GM21723 (cell line): ENCODE results near the gene LMX1A.

Source experiments
- ATAC-seq: cut with Tn5 transposase; IDR thresholded peaks from one replicate; pipeline ENCODE4 v1.9.1; 2021; ENCODE audit warnings: mild to moderate bottlenecking, moderate library complexity; ENCODE audit not compliant: unreplicated experiment

The LMX1A gene

GRCh38 chr1:165367375-165367993 is 11.0 kb upstream of the LMX1A start:
- ATAC-seq: peak; percentile 80

DNA sequence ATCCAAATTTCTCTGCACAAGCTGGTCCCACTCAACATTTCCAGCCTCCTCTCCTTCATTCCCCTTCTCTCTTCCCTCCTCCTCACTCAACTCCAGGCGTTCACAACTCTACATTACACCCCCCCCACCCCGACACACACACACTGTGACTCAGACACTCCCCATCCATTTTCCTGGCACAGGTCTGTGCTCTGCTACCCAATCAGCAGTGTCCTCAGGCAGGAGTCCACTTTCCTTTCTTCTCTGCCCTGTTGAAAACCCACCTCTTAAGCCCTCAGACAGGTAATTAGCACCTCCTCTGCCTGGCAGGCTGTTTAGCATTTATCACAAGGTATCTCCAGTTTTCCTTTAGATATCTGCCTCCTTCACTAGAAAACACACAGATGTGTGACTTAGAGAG is 8.8 kb upstream of the LMX1A start:
- no peak for ATAC-seq

- ATAC-seq: no peak
These were observed 8.1 kb upstream of the LMX1A start for GRCh38 chr1:165364568-165365133.

DNA sequence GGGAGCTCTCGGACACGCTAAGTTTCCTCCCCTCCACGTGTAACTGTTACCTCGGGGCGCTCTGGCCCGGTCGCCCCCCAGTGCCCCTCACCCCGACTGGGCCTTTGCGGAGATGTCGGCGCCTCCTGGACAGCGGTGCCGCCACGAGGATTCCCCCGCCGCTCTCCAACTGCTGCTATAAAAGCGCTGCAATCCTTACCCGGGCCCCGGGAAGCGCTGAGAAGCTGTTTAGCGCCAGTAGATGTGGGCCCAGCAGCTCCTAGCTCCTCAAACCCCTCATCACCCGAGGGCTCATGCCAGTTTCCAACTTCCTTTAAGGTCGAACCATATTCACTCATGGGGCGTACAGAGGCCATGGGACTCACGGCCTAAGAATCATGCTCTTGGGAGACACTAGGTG is 361 bp upstream of the LMX1A start:
- no peak for ATAC-seq

GRCh38 chr1:165355139-165355976 is 1.2 kb downstream of the LMX1A start:
- ATAC-seq: no peak

GRCh38 chr1:165354739-165355138 is 1.8 kb downstream of the LMX1A start:
- no peak for ATAC-seq

GRCh38 chr1:165353731-165354671 is 2.5 kb downstream of the LMX1A start:
- ATAC-seq: no peak

DNA sequence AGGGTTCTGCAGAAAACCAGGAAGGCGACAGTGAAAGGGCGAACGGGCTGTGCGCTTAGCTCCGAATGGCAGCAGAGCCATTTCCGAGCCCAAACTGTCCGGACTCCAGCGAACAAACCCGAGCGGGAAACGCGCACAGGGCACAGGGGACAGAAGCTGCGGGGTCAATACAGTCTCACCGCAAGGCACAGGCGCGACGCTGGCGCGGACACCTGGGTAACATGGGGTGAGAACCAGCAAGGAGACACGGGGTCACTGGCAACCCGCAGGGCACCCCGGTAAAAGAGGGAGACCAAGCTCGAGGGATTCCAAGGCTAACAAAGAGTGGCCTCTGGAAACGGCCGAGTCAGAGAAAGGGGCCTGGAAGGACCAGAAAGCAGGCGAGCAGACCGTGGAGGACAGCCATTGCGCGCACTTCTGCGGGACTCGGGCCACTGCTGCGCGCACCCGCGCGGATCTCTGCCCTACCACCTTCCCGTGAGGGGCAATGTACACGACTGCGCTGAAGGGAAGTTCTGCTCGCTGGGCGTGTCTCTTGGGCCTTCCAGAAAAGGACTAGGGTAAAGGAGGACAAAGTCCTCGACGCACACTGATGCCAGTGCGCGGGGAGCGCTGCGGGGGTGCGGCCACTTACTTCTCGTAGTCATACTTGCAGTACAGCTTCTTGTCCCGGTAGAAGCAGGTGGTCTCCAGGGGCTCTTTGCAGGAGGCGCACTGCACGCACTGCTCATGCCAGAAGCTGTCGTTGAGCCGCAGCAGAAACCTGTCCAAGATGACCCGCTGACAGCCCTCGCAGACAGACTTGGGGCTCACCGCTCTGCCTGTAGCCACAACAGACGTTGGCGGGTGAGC is 3.8 kb downstream of the LMX1A start:
- no peak for ATAC-seq

GRCh38 chr1:165351863-165352441 is 4.6 kb downstream of the LMX1A start:
- ATAC-seq: no peak

GRCh38 chr1:165350840-165351239 is 5.7 kb downstream of the LMX1A start:
- no peak for ATAC-seq

- no peak for ATAC-seq
These were observed 11.0 kb downstream of the LMX1A start for GRCh38 chr1:165345502-165345901.

- no peak for ATAC-seq
These were observed 11.8 kb downstream of the LMX1A start for GRCh38 chr1:165344736-165345135.

- no peak for ATAC-seq
These were observed 12.3 kb downstream of the LMX1A start for GRCh38 chr1:165344198-165344597.

DNA sequence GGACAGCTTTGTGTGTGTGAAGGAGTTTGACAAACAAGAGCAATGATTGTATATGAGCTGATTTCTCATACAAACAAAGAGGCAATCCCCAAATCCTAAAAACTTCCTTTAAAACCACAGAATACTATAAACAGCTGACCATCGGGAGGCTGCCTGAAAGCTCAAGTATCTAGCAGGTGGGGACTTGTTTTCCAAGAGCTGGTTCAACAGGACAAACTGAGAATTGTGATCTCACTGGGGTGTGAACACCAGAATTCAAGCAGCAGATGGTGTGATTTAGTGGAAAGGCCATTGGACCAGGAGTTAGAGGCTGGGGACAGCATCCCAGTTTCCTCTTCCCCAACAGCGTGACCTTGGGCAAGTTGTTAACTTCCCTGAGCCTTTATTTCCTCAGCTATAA is 13.9 kb downstream of the LMX1A start:
- no peak for ATAC-seq

GRCh38 chr1:165342168-165342567 is 14.3 kb downstream of the LMX1A start:
- no peak for ATAC-seq

DNA sequence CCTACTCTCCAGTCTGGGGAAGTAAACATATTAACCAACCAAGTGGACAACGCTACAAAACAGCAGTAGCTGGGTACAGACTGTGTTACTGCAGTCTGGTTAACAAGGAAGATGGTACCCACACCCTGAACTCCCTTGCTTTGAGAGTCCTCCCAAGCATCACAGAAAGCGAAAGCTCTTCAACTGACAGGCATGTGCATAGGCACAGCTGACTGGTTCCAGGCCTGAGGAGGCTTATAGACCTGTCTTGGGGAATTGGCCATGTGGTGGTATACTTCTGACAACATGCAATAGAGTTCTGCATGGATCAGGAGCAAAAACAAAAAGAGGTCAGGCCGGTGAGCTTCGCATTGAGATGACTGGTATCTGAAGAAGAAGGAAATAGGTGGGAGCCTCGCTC is 17.4 kb downstream of the LMX1A start:
- no peak for ATAC-seq

DNA sequence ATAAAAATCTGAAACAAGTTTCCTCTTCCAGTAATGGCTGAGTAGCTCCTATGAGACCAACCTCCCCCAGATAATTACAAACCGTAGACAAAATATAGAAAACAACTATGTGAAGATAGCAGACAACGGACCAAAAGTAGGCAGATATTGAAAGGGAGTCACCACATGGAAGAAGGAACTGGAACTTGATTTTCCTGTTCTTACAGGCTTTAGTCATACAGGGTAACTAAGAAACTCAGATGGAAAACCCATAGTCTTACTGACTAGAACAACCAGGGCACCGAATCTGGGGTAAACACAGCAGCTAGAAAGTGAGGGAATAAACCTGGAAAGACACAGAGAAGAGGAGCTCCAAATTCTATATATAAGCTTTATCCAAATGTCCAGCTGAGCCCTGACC is 26.0 kb downstream of the LMX1A start:
- no peak for ATAC-seq

DNA sequence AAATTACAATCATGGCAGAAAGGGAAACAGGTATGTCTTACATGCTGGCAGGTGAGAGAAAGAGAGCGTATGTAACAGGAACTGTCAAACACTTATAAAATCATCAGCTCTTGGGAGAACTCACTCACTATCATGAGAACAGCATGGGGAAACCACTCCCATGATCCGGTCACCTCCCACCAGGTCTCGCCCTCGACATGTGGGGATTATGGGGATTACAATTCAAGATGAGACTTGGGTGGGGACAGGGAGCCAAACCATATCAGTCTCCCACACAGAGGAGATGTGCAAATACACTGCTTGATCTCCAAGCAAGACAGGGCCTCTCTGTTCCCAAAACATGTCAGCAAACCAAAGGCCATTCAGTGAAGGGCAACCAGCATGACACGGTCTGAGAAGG is 27.4 kb downstream of the LMX1A start:
- no peak for ATAC-seq

GRCh38 chr1:165328136-165328535 is 28.4 kb downstream of the LMX1A start:
- no peak for ATAC-seq

DNA sequence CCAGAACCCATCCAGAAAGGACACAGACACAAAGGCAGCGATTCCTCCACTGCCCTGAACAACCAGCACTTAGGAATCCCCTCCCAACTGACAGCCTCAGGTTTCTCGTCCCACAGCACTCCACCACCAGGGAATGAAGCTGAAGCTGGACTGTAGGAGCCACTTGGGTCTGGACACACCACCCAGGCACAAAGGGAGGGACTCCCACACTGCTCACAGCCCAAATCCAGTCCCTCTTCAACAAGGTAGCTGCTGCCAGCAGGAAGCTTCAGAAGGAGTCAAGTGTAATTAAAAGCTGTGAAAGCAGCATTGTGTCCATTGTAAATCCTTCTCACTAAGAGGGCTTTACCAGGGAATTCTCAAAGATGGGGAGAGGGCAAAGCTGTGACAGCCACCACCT is 29.0 kb downstream of the LMX1A start:
- no peak for ATAC-seq
